ENCODE measurements around the gene IQSEC1.
A peak's percentile ranks its signal among the peaks of the same experiment; 100 is the strongest.

The IQSEC1 gene

DNA sequence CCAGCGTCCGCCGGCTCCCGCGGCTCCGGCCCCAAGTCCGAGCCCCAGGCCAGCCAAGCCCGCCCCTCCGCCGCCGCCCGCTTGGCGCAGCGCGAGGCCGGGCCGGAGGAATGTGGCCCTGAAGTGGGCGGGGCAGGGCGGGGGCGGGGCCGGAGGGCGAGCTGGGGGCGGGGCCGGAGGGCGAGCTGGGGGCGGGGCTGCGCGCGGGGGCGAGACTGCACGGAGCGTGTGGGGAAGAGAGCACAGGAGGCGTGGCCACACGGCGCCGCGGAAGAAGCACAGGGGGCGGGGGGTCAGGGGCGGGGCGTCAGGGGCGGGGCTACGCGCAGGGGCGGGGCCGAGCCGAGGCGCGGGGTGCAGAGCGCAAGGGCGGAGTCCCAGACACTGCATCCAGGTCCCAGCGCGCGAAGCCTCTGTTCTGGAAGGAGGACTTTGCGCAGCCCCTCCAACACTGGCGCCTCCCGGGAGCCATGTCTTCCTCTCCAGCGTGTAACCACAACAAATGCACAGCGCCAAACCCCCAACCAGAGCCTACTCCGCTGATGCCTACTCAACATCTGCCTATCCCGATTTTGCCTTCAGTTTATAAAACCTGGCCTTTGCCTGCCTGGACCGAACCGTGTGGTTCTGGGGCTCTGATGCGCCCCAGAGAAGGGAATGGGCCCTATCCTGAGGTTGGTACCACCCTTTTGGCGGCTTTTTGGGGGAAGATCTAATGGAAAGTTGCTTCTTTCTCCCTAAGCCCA lies 105.5 kb downstream of the IQSEC1 start:
- peak overlapping the region; percentile 43 for H3K4me3 ChIP-seq (ENCODE audit: low read depth, low read length)
- peak; percentile 95 for DNase-seq (ENCODE audit: low read depth)

DNA sequence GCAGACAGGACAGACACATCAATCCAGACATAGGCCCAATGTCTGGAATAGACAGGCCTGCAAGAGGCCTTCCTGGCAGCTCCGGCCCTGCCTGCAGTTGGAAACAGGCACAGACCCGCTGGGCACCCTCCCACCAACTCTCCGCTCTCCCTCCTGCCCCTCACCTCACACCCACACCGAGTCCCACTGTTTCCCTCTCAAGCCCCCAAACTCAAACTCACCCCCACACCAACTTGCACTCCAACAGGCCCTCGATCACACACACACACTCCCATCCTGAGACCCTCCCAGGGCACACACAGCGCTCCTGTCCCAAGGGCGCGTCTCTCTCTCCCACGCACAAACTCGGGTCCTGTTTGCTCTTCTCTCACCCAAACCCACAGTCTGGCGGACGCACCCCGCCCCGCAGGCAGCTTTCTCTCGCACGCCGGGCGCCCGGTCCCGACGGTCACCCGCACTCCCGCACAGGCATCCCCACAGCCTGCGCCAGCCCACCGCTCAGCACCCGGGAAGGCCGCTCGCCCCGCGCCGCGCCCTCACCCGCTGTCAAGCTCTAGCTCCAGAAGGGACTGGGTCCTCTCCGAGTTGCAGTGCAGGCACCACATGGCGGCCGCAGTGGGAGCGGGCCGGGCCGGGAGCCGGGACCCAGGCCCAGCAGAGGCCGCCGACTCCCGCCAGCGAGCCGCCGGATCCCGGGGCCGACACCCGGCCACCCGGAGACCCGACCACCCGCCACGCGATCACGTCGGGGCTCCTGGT lies 106.2 kb downstream of the IQSEC1 start:
- H3K4me3 ChIP-seq (ENCODE audit: low read depth, low read length) = peak overlapping the region; percentile 7; the same call in 1 of the 2 replicates
- DNase-seq (ENCODE audit: low read depth) = no peak
- TF ChIP-seq, protein P1, sequence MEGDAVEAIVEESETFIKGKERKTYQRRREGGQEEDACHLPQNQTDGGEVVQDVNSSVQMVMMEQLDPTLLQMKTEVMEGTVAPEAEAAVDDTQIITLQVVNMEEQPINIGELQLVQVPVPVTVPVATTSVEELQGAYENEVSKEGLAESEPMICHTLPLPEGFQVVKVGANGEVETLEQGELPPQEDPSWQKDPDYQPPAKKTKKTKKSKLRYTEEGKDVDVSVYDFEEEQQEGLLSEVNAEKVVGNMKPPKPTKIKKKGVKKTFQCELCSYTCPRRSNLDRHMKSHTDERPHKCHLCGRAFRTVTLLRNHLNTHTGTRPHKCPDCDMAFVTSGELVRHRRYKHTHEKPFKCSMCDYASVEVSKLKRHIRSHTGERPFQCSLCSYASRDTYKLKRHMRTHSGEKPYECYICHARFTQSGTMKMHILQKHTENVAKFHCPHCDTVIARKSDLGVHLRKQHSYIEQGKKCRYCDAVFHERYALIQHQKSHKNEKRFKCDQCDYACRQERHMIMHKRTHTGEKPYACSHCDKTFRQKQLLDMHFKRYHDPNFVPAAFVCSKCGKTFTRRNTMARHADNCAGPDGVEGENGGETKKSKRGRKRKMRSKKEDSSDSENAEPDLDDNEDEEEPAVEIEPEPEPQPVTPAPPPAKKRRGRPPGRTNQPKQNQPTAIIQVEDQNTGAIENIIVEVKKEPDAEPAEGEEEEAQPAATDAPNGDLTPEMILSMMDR (IDR thresholded peaks at IDR 0.05; ENCODE audit: insufficient read depth, low read depth, low read length, missing control alignments) = no peak

More for the DNA sequence above, 105.5 kb downstream of the IQSEC1 start:
- TF ChIP-seq, protein P1 (IDR thresholded peaks at IDR 0.05; ENCODE audit: insufficient read depth, low read depth, low read length, missing control alignments) = no peak

DNA sequence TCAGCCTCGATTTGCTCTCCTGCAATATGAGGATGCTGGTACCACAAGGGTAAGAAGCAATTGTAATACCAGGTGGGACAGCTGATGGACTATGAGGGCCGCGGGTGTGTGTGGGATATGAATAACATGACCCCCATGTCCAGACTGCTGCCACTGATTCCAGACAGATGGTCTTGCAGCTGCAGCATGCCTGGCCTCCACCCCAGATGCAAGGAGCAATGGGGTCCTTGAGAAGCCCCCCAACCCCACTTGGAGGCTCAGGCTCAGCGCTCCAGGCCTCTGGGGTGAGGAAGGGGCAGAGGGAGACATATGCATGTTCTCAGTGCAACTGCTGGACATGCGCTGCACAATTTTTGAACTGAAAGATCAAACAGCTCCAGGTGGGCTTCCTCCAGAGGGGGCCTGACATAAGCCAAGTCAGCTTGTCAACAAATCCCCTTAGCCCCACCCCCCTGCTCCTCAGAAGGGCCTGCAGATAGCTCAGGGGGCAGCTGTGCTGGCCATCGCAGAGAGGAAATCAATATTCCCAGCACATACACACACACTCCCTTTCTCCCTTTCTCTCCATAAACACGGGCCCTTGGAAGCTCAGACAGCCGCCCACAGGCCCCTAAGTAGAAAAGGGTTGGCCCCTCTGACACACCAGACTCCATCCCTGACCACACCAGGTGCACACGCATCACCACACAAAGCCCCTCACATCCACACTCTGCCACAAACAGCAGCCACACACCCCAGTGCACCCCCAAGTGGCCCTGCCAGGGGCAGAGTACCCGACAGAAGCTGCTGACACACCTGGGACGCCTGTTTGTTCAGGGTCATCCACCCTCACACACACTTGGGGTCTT lies 107.0 kb downstream of the IQSEC1 start:
- TF ChIP-seq, protein P1 (IDR thresholded peaks at IDR 0.05; ENCODE audit: insufficient read depth, low read depth, low read length, missing control alignments) = no peak
- H3K4me3 ChIP-seq (ENCODE audit: low read depth, low read length) = no peak overlapping the region
- no peak for DNase-seq (ENCODE audit: low read depth)

DNA sequence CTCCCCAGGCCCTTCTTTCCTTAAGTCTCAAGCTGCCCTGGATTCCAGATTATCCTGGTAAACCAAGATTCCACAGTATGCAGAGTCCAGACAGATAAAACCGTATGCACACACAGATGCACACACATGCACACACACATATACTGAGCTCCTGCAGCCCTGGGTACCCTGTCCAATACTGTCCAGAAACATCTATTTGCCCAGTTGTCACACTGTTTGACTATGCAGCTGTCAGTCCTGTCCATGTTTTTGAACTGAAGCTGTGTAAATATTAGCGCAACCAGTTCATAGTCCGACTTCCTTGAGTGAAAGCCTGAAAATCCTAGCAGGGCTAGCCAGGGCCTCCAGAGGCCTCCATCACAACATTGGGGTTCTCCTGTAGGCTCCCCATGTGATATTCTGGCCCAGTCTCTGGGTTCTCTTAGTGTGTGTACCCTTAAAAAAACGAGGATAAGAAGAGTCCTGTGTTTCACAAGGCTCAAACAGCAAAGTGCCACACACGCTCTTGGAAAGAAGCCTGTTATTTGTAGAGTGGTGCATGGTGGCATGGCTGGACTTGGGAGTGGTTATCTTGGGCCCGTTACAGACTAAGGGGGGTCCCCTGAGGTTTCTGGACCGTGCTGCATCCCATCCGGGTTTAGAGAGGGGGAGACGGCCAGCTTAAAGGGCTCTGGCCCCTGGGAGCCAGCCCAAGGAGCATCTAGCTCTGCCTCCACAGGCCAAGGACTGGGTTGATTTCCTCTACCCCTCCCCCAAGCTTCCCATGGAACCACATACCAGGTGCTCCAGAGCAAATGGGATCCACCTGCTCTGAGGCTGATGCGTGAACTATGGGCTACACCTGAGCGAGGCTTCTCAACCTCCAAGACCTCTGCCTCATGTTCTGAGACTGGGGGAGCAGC lies 108.3 kb downstream of the IQSEC1 start:
- H3K4me3 ChIP-seq (ENCODE audit: low read depth, low read length) = no peak overlapping the region
- no peak for DNase-seq (ENCODE audit: low read depth)
- TF ChIP-seq, protein P1 (IDR thresholded peaks at IDR 0.05; ENCODE audit: insufficient read depth, low read depth, low read length, missing control alignments) = no peak

DNA sequence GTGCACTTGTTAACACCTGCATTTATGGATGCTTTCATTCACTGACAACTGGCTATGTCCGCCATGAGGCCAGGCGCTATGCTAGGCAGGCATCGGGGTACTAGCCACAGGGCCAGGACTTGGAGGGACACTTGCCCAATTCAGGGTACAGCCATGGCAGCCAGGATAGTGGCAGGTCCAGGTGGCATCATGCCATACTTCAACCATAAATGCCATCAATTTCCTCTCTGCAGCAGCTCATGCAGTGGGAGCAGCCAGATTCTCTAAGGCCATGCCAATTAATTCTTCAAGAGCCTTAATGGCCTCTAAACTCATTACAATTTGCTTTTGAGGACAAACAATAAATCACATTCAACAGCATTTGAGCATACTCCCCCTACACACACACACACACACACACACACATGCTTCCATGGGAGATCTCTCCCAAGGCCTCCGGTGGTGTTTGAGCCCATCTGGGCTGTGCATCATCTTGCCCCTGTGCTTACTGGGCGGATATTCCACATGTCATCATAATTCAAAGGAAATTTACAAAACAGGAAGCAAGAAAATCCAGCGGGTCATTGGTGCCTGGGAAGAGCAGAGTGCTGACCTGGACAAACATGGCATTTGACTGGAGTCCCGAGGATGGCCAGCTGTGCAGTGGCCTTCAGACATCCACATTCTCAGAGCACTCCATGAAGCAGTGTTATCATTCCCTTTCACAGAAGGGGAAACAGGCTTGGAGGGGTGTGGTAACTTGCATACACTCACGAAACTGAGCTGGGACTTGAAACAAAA lies 109.1 kb downstream of the IQSEC1 start:
- TF ChIP-seq, protein P1 (IDR thresholded peaks at IDR 0.05; ENCODE audit: insufficient read depth, low read depth, low read length, missing control alignments) = no peak
- H3K4me3 ChIP-seq (ENCODE audit: low read depth, low read length) = no peak overlapping the region
- no peak for DNase-seq (ENCODE audit: low read depth)

Measured in GM12865 (cell line).